DLD1 (cell line): Measurements from ENCODE around the gene VAMP2.

Experiments used
- in situ Hi-C: cut with HindIII; loops from 2 replicates; pipeline ENCODE4 v1.10.0; 2017; ENCODE audit warnings: low sequenced_read_pairs

Gene VAMP2

DNA sequence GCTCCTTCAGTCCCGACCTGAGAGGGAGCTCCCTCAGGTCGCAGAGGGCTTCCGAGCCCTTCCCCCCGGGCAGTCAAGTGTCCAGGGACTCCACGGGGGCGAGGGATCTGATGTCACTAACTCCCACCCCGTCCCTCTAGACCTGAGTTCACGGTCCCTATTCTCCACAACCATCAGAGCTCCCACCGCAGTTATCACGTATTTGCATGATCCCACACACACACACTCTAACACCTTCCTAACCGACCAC, 6.8 kb downstream of the VAMP2 start:
- in situ Hi-C loops = no loop called here

DNA sequence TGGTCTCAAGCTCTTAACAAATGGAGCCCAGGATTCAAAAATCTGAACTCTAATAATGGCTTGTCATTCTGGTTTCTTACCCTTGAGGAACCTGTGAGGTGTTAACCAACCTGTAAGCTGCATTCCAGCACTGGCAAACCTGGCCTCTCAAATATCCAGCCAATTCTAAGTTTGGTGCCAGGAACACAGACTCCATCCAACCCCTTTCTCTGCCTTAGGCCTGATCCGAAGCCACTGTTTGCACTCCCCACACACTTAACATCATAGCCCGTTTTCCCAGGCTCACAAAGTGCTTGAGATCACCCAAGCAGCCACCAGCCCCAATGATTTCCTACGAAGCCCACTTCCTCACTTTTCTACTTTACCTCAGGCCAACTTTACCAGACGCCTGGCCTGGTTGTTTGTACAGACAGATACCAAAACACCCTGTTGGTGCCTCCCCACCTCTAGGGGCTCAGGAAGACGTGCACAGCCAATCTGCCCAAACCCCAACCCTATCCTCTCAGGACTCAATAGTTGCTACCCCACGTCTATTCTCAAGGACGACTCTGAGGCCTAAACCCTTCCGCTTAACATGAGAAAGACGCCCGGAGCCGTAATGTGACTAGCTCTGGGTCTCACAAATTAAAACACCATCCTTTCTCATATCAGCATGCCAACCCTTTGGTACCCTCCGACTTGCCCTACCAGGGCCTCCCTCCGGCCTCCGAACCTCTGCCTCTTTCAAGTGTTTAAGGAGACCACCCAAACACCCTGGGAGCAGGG, 7.3 kb downstream of the VAMP2 start:
- in situ Hi-C loops = no loop called here

DNA sequence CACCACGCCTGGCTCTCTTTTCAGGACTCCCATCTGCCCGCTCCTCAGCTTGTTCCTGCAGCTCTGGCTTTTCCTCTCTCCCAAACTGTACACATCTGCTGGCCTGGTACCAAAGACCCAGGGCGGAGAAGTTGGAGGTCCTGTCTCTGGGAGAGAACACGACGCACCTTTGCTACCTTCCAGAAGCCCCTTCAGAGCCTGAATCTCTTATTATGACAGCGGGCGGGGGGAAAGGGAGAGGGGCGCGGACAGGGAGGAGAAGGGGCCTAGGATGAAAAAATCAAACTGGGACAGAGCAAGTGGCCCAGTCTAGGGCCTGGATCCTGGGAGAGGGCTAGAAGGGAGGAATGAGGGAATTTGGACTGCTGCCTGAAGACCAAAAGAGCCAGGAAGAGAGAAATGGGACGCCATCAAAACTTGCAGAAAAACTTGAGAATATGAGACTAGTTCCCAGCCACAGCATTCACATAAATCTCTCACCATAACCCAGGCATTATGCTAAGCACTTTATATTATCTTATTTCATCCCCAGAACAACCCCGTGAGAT, 8.1 kb downstream of the VAMP2 start:
- in situ Hi-C loops = no loop called here

DNA sequence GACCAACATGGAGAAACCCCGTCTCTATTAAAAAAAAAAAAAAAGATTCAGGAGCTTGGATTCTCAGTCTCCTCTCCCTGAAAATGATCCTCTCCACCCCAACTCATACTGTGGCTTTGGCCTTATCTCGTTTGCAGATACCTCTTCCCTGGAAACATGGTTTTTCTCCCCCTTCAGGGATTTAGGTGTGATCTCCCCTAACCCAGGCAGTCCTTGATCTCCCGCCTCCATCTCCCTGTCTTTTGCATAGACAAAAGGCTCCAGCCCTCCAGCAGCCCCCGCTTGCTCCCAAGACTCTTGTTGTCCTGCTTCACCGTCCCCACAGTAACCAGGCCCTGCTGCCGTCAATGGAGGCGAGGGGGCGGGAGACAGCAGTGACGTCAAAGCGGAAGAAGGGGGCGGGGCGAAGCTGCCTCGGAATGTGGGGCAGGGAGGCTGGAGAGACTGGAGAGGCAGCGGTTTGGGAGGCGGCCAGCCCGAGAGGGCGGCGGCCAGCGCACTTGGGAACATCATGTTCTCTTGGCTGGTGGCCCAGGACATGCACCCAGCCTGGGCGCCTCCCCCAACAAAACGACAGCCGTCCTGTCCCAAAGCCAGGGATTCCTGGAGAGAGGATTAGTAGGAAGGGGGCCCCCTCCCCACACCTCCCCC, 8.7 kb downstream of the VAMP2 start:
- in situ Hi-C loops = no loop called here

GRCh38 chr17:8153525-8153956, 9.2 kb downstream of the VAMP2 start:
- in situ Hi-C loops = no loop called here

DNA sequence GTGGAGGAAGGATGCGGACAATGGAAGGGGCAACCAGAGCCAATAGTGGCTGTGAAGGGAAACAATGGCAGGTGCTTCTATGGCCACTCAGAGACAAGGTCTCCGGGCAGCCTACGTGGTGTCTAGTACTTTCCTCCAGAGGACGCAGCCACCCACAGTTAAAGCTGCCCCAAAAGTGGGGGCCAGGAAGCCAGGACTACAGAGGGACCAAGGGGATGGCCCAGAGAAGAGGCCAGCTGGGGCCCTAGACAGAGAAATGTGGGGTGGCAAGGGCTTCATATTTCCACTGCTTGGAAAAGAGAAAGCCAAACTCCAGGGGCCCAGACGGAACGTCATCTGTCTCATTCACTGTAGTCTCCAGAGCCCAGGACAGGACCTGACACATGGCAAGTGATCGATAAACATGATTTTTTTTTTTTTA, 9.7 kb downstream of the VAMP2 start:
- in situ Hi-C loops = no loop called here

- in situ Hi-C loops = no loop called here
These were observed 10.5 kb downstream of the VAMP2 start, which contains the start of gene PER1 for GRCh38 chr17:8152112-8152775. TSS of gene PER1 (minus strand) at chr17:8152404. CDS start at chr17:8150706, 1,698 bp downstream.

- in situ Hi-C loops = no loop called here
These were observed 11.1 kb downstream of the VAMP2 start for GRCh38 chr17:8151641-8152111.

DNA sequence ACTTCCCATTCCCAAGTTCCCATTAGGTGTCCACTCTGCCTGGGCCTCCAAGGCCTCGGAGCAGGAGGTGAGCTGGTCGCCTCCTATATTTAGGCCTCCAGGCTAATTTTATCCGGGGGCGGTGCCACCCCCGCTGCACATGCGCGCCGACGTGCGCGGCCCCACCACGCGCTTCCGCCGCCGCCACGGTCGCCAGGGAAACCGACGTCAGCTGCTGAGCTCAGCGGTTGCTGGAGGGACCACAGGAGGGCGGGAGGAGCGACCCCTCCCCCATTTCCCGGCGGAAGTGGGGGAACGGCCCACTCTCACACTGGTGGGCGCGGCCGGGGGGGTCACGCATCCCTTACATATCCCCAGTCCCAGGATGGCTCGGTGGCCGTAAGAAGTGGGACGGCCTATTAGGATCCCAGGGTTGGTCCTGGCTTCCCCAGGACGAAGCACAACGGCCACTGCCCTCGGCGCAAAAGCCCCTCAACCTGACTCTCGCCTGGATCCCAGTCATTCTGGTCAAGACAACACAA, 11.6 kb downstream of the VAMP2 start:
- in situ Hi-C loops = no loop called here

DNA sequence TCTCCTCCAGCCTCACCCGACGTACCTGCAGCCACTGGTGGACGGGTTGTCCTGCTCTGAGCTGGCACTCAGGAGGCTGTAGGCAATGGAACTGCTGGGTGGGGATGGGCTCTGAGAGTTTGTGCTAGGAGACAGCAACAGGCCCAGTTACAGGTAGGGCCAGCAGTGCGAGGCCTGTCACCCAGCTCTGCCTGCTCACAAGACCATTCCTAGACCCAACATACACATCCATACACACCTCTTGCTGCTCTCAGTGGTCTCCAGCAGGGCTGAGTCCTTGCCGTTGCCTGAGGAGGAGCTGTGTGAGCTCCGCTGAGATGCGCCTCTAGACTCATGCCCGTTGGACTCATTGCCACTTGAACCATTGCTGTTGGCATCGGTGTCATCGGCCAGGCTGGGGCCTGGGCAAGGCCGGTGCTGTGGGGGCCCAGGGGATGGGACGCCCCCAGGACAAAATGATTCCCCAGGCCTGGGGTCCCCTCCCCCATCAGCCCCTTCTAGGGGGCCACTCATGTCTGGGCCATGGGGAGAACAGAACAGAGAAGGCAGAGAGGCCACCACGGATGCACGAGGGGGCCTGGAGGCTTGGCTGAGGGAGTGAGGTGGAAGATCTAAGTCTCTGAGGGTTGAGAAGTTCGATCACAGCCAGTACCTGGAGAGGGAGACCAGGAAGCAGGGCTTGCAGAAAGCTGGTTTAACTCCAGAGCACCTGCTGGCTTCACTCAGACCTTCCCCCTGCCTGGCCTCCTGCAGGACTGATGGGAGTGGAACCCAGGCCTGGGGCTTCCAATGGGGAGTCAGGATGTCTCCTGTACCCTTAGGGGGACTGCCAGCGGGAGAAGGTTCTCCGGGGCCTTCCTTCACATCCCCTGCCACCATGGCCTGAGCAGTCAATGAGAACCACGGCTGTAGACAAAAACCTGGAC, 12.3 kb downstream of the VAMP2 start:
- in situ Hi-C loops = no loop called here

- in situ Hi-C loops = no loop called here
These were observed 13.1 kb downstream of the VAMP2 start for GRCh38 chr17:8149419-8150193.

DNA sequence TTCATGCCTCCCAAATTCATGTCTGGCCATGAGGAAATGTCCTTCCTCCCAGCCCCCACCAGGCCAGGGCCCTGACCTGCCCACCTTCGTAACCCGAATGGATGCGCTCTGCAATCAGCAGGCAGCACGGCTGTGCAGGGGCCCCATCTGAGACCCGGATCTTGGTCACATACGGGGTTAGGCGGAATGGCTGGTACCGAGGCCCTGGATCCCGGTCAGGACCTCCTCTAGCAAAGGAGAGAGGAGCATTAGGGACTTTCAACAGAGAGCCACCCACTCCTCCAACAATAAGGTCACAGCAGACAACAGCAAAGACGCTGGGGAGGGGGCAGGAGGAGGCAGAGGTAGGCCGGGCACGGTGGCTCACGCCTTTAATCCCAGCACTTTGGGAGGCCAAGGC, 14.2 kb downstream of the VAMP2 start:
- in situ Hi-C loops = no loop called here

DNA sequence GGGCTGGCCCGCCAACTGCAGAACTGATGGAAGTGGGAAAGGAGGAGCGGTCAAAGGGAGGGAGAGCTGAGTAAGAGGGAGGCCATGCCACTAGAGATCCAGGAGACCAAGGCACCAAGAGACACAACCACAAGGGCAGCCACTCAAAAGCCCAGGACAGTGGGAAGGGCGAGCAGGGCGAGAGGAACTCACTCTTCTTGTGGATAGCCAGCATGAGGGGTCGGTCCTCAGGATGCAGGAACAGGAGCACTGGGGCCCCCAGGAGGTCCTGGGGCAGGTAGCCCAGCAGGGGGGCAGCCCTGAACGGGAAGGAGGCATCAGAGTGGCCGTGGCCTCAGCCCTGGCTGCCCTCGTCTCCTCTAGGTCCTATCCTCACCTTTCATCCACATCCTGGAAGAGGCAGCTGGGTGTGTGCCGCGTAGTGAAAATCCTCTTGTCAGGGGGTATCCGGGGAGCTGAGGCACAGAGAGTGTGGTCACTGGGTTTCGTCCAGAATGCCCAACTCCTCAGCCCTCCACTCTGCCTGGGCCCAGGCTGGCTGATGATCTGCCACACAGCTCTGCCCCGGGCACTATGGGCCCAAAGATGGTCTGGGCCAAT, 14.8 kb downstream of the VAMP2 start:
- in situ Hi-C loops = no loop called here

- in situ Hi-C loops = no loop called here
These were observed 15.5 kb downstream of the VAMP2 start for GRCh38 chr17:8147141-8147804.

GRCh38 chr17:8146381-8147140, 16.2 kb downstream of the VAMP2 start:
- in situ Hi-C loops = no loop called here

- in situ Hi-C loops = no loop called here
These were observed 16.9 kb downstream of the VAMP2 start for GRCh38 chr17:8145811-8146210.

- in situ Hi-C loops = no loop called here
These were observed 18.1 kb downstream of the VAMP2 start for GRCh38 chr17:8144401-8145231.
